GM10847 (cell line): ENCODE data around the gene SLC23A3.

ENCODE experiments used
- POLR2A ChIP-seq: IDR thresholded peaks from 2 replicates; pipeline ENCODE4 v1.6.1; 2011; ENCODE audit not compliant: insufficient read length; ENCODE audit errors: extremely low read depth

SLC23A3 gene

GRCh38 chr2:219171231-219171651, 1.4 kb upstream of the SLC23A3 start:
- no peak for TF ChIP-seq POLR2A

DNA sequence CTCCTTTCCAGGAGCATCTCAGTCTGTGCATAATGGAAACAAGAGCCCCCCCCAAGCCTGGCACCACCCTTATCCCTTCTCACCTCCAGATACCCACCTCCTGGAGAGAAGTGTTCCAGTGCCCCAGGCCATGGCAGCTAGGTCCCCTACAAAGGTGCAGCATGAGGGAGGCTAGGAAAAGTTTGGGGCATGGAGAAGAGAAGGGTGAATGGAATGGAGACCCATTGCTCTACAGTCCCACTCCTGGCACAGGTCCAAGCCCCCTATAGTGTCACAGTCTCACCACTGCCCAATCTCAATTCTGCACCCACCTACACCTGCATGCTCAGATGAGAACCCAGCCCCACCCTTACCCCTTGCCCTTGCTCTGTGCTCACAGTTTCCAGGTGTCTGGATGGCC, 897 bp downstream of the SLC23A3 start:
- TF ChIP-seq POLR2A: no peak

DNA sequence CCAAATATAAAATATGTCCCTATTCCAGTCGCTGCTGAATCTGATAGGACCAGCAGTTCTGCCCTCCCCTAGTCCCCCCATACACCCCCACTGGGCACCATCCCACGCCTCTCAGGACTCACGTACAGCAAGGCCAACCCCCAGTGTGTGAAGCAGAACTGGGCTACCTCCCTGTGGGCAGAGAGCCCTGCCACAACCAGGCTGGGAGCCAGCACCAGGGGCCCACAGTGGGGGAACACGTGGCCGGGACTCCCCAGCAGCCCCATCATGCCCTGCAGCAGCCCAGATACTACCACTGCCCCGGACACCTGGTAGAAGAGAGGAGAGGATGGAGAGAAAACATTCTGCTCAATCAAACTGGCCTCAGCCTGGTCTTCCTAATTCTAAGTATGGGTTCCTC, 1.3 kb downstream of the SLC23A3 start:
- TF ChIP-seq POLR2A: no peak

DNA sequence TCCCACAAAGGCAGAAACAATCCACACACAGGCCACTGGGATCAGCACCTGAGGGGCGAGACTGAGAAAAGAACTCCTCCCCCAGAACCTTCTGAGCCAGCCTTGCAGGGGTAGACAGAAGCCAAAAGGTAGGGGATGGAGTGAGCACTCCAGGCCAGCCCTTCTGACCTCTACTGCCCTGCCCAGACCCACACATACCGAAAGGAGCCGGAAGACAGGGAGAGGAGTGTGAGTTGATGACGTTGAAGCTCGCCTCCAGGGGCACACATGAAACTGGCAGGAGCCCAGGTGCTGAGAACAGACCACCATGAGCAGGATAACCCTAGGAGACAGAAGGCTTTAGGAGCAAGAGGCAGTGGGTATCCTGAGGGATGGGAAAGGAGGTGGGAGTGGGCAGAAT, 1.8 kb downstream of the SLC23A3 start:
- no peak for TF ChIP-seq POLR2A

GRCh38 chr2:219165058-219165911, 4.5 kb downstream of the SLC23A3 start:
- no peak for TF ChIP-seq POLR2A

DNA sequence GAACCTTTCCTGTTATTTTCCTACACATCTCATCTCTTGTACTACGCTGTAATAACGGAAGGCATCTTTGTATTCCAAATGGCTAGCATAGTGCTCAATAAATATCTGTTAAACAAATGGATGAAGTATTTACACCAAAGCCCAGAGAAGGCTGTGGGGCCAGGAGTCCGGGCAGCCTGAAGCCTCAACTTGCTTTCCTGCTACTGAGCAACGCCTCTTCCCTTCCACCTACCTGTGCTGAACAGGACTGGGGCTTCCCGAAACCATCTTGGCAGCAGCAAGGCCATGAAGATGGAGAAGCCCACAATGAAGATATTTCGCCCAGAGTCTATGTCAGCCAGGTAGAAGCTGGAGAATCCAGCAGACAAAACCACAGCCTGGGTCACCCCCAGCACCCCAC, 6.7 kb downstream of the SLC23A3 start:
- TF ChIP-seq POLR2A: no peak

DNA sequence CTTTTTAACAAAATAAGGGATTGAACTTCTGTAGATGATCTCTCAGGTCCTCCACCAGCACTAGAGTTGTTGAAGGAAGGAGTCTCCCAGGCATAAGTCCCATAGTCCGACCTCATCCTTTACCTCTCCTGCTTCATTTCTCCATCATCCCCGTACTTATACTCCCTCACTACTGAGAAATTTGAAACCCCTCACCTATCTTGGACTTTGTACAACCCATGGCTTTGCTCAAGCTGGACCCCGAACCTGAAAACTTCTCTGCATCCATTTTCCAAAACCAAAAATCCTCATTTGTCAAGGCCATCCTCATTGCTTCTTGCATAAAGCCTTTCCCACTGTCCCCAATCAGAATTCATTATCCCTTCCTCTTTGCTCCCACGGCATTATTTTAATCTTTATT, 8.7 kb downstream of the SLC23A3 start:
- no peak for TF ChIP-seq POLR2A

GRCh38 chr2:219160186-219161017, 9.4 kb downstream of the SLC23A3 start, which contains the start of gene NHEJ1:
Gene NHEJ1 (minus strand): TSS chr2:219160815. CDS start chr2:219158362, 2,453 bp downstream.
- peak; percentile 73 for TF ChIP-seq POLR2A

GRCh38 chr2:219159771-219160185, 10.1 kb downstream of the SLC23A3 start:
- no peak for TF ChIP-seq POLR2A

DNA sequence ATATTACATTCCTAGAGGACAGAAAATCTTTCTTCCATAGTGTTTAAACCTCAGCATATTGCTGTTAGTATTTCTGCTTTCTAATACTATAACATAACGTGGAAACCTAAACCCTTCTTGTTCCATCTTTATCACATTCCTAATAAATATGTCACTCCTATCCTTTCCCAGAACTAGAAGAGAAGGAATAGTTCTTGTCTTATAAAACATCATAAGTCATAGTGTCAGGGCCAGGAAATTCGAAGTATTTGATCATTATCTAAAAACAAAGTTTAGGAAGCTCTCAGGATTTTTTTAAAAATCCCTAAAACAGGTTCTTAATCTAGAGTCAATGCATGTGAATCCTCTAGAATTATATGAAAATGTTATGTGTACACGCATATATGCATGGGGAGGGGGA, 11.2 kb downstream of the SLC23A3 start:
- no peak for TF ChIP-seq POLR2A

GRCh38 chr2:219158025-219158424, 11.8 kb downstream of the SLC23A3 start:
- no peak for TF ChIP-seq POLR2A

DNA sequence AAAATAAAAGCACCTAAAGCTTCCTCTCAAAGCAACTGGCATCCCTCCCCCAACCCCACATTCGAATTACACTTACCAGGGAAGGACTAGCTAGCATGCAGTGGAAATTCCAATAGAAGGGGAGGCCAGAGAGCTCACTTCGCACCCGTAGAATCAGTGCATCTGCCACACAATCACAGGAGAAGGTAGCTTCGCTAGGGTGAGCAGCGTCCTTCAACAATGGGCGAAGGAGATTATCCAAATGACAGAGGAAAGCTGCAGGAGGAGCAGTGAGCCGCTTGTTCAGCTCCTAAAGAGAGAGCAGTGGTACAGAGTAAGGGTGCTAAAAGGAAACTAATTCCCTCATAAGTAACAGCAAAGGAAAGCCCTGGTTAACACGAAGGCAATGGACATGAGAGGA, 12.4 kb downstream of the SLC23A3 start:
- no peak for TF ChIP-seq POLR2A

GRCh38 chr2:219155054-219155644, 14.7 kb downstream of the SLC23A3 start:
- TF ChIP-seq POLR2A: no peak

GRCh38 chr2:219149667-219150066, 20.2 kb downstream of the SLC23A3 start:
- no peak for TF ChIP-seq POLR2A

DNA sequence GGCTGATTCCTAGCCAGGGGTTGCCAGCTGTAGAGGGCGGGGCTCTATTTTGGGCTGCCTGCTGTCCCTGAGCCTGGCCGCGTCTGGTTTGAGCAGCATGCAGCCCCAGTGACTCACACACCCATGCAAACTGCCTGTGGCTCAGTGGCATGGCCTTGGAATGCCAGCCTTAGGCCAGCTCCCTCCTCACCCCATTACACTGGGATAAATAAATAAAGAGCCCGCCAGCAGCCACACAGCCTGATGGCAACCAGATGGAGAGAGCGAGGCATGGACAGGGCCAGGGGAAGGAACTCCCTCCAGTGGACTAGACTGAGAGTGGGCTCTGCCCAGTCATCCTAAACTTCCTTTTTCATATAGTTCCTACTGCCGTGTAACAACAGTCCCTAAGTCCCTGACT, 27.5 kb downstream of the SLC23A3 start:
- TF ChIP-seq POLR2A: no peak

GRCh38 chr2:219140722-219141121, 29.1 kb downstream of the SLC23A3 start:
- no peak for TF ChIP-seq POLR2A

DNA sequence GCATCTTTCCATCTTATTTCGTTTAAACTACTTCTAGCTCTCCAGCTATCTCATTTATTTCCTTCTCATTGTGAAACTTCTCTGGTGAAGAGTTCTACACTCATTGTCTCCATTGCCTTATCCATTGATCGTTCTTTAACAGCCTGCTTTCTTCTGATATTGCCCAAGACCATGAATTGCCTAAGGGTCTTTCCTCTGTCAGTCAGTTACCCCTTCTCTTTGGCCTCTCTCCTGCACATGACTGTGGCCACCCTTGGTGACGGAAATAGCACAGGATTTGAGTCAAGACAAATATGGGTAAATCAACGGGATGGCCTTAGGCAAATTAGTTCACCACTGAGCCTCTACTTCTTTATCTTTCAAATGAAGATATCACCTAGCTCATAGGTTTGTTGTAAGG, 35.9 kb downstream of the SLC23A3 start:
- TF ChIP-seq POLR2A: no peak
